GM19468 (cell line): ENCODE data around the gene LSM10.

Source experiments
- ATAC-seq: cut with Tn5 transposase; IDR thresholded peaks from one replicate; pipeline ENCODE4 v1.9.1; 2021; ENCODE audit warnings: mild to moderate bottlenecking, moderate library complexity, moderate number of reproducible peaks; ENCODE audit not compliant: unreplicated experiment; ENCODE audit errors: extremely low read depth

LSM10 gene

DNA sequence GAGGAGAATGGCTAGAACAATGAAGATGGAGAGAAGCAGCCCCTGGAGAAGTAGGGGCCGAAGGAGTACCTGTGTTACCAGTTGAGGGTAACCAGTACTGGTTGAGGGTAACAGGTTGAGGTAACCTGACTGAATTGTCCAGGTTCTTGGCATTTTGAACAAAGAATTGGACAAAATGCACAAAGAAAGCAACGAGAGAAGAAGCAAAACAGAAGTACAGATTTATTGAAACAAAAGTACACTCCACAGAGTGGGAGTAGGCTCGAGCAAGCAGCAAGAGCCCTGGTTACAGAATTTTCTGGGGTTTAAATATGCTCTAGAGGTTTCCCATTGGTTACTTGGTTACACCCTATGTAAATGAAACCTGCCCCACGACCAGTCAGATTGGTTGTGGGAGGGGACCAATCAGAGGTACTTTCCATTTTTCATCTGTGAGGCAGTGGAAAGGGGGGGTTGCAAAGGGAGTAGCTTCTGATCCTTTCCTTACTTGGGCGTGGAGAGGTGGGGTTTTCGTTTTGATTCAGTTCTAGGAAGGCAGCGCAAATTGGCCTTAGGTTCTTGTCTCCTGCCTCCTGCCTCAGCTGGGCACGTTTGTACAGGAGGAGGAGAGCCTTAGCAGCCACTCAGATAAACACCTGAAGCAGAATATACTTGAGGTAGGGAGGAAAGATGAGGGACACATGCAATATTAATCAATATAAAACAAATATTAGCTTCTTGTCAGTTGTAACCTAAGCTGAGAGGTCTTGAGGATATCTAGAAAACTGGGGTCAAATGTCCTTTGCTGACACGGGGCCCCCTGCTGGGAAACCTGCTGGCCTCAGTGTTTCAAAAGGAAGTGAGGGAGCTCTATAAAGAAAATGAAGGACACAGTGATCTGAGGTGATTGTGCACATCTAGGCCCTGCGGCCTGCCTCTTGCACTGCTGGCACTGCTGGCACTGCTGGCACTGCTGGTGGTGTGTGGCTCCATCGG lies 14.3 kb upstream of the LSM10 start:
- ATAC-seq, result no peak

DNA sequence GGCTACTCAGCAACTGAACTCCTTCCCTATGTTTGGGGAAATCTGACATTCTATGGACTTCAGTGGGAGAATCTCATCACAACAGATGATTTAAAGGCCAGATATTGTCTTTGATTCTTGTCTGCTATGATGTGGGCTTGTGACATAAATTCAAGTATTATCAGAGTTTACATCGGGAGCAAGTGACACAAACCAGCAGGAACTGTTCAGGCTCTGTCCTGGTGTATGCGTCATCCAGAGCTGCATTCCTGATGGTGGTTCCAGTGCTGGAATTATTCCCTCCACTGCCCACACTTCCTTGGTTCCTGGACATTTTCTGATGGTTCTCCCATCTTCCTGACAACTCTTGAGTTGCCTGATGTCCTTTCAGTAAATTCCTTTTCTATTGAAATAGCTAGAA lies 10.8 kb upstream of the LSM10 start:
- ATAC-seq, result no peak

DNA sequence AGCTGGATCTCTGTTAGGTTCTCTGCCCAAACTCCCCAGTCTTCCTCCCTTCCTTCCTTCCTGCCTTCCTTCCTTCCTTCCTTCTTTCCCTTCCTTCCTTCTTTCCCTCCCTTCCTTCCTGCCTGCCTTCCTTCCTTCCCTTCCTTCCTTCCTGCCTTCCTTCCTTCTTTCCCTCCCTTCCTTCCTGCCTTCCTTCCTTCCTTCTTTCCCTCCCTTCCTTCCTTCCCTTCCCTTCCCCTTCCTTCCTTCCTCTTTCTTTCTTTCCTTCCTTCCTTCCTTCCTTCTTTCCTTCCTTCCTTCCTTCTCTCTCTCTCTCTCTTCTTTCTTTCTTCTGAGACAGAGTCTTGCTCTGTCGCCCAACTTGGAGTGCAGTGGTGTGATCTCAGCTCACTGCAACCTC lies 8.7 kb upstream of the LSM10 start:
- ATAC-seq, result no peak

DNA sequence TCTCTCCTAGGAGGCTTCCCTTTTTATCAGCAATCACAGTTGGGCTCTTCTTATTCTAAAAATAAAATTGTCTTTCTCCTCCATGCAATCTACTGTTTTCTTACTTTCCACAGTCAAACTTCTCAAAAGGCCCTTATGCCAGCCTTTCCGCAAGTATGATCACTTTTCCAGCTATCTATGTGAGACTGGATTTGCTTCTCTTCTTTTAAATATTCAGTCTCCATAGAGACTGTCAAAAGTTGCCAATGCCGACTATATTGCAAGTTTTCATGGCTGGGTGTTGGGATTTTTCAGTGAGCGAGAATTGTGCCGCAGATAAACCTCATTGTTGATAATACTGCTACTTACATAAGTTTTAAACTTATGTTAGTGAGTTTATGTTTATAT lies 4.8 kb upstream of the LSM10 start:
- no peak for ATAC-seq

DNA sequence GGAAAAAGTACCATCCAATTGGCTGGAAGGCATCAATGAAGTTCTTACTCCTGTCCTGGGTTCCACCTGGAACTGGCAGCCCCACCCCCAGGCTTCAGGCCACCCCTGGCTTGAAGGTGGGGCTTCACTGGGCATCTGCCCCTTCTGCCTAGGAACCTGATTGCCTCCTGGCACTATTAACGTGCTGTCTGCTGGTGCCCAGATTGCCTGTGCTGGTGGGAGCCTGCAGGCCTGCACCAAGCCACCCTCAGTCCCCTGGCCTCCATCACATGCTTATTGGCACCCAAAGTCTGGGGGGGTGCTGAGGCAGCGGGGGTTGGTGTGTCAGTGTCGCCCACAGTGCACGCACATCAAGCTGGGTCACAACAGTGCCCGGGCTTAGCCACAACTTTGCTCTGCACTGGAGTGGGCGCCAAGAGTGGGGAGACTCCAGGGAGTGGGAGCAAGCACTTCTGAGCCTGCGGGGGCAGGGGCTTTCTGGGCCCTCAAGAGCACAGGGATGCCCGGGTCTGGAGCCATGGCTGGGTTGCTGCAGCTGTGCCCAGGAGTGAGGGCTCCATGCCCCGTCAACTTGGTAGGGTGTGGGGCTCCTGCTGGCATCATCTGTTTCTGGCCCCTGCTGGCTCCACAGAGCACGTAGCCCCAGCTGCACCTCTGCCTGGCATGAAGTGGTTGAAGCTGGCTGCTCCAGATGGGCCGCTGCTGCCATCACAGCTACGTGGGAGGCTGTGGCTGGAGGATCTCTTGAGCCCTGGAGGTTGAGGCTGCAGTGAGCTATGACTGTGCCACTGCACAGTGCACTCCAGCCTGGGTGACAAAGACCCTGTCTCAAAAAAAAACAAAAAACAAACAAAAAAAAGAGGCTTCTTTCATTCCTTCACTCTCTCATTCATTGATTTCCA lies 4.1 kb upstream of the LSM10 start:
- no peak for ATAC-seq

DNA sequence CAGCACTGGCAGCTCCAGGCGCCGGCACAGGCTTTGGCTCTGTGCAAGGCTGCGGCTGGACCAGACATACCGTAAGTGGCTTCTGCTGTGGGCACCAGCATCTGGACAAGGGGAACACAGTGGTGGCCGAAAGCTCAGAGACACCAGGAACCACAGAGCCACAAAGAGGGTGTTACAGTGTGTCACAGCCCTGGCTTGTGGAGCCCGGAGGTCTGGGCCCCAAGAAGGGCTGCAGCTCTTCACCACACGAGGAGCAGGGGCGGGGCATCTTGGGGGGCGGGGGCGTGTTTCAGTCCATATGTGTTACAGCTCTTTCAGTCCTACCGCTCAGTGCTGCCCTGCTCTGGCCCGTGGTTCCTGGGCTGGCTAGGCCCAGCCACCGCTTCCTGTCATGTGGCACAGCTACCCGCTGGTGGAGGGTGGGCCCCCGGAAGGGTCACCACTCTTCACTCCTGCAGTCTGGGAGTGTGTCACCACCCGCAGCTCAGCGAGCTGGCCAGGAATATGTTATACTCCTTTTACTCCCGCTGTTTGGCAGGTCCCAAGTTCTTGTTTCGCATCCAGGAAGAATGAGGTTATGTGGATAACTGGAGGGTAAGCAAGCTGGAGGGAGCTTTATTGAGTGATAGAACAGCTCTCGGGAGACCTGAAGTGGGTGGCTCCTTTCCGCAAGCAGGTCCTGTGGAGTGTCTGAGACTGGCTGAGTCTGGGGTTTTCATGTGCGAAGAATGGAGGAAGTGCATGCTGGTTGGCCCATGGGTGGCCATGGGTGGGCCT lies 3.3 kb upstream of the LSM10 start:
- peak; percentile 20 for ATAC-seq

DNA sequence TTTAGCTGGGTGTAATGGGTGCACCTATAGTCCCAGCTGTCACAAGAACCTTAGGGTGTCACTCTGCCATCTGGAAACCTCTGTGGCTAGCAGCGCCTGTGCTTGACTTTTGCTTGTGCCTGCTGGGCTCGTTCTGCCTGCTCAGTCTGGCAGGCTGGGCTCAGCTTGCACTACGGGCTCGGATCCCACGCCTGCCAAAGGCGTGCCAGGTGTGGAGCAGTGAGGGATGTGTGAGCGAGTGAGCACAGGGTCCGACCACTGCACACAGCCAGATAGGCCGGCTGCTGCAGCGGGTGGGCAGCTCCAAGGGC lies 2.8 kb upstream of the LSM10 start:
- ATAC-seq, result no peak

DNA sequence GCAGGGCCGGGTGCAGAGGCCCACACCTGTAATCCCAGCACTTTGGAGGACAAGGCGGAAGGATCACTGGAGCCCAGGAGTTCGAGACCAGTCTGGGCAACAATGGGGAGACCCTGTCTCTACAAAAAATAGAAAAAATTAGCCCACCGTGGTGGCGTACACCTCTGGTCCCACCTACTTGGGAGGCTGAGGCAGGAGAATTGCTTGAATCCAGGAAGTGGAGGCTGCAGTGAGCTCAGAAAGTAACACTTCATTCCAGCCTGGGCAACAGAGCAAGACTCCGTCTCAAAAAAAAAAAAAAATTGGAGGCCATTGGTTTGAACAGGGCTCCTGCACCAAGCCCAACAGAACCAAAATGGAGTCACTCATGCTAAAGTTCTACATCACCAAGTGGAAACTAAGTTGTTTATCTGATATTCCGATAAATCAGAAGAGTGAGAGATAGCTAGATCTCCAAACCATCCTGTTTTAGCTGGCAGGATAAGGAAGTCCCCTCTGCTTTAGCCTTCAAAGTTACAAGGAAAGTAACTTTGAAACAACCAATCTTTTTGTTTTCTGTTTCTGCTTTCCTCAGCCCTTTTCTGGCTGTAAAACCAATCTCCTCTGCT lies 766 bp upstream of the LSM10 start:
- ATAC-seq, result no peak

DNA sequence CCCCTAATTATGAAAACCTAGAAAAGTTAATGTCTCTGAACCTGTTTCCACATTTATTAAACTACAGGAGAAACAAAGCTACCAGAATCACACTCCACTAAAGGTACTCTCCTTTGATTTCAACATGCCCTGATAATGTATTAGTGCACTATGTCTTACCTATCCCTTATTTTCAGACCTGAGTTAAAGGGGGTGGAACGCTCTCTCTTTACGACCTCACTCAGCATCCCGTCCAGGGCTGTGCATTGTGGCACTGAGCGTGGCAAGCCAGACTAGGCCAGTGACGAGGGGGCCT lies 678 bp downstream of the LSM10 start:
- no peak for ATAC-seq

DNA sequence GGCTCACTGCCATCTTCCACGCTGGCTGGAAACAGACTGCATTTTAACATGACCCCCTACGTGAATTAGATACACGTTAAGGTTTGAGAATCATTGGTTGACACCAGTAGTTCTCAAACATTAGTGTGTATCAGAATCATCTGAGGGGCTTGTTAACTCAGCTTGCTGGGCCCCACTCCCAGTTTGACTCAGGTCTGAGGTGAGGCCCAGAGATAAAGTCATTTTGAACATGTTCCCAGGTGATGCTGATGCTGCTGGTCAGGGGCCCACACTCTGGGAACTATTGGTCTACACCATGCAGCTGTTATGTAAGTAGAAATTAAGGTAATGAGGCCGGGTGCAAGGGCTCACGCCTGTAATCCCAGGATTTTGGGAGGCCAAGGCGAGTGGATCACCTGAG lies 1.3 kb downstream of the LSM10 start:
- ATAC-seq, result no peak

DNA sequence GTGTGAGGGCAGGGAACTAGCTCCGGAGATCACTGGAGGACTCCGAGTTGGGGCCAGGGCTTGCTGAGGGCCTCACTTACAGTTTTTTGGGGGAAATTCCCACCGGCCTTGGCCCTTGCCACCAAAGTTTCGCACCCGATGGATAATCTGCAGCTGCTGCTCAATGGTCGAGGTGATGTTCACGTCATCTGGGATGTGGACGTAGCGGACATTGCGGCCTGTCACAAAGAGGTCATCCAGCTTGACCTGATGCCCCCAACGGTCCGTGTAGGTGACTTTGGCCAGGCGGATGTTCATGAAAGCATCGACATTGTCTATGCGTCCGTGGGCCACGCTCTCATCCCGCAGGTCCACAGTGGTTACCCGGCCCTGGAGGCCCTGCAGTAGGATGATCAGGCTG lies 4.0 kb downstream of the LSM10 start:
- no peak for ATAC-seq

DNA sequence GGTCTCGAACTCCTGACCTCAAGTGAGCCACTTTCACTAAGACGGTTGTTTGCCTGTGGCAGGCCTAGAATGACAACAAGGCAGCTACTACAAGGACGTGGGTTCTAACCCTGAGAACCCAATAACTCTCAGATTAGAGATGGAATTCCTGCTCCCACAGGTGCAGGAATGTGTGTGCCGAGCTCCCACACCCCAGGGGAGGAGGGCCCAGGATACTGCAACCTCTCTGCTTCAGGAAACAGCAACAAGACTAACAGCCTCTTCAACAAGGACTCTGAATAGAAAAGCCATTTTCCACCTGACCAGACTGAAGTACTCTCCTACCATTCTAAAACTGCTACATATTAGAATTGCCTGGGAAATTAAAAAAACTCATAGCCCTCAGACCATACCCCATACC lies 4.9 kb downstream of the LSM10 start:
- no peak for ATAC-seq

DNA sequence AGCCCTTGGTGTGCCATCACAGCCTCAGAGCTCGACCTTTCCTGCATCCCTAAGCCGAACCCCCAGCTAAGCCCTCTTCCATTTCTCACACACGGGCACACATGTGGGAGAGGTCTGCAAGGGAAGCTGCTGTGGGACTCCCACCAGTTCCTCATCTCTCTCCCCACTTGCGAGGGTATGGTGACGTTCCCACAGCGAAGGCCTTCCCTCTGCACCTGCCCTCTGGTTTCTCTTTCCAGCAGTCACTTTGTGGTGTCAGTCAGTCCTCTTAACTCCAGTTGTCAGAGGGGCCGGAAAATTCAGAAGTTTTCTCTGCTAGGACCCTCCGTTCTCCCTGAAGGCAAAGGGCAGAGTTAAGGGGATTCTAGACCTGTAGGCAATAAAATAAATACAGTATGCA lies 6.4 kb downstream of the LSM10 start:
- ATAC-seq, result no peak

DNA sequence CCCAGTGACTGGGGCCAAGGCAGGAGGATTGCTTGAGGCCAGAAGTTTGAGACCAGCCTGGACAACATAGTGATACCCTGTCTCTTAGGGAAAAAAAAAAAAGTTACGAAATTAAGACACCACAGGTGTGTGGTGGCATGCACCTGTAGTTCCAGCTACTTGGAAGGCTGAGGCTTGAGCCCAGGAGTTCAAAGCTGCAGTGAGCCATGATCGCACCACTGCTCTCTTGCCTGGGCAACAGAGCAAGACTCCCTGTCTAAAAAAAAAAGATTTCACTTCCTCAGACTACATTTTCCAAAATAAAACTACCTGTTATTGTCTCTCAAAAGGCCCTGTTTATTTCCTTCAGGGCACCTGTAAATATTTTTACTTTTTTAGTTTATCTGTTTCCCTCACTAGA lies 7.3 kb downstream of the LSM10 start:
- no peak for ATAC-seq

DNA sequence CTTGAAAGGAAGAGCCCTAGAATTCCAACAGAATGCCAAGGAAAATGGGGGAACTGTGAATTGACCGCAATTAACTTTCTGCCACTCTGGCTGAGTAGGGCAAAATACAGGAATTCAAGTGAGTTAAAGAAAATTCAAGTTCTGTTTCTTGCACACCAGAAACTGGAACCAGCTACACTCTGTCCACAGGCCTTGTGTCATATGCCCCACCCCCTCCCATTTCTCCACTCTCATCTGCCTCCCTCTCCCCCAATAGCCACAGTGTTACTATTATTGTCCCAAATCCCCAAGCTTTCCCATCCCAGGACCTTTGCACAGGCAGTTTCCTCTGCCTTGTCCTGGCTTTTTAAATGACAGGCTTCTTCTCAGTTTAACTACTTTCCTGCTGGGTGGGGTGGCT lies 7.7 kb downstream of the LSM10 start:
- no peak for ATAC-seq

DNA sequence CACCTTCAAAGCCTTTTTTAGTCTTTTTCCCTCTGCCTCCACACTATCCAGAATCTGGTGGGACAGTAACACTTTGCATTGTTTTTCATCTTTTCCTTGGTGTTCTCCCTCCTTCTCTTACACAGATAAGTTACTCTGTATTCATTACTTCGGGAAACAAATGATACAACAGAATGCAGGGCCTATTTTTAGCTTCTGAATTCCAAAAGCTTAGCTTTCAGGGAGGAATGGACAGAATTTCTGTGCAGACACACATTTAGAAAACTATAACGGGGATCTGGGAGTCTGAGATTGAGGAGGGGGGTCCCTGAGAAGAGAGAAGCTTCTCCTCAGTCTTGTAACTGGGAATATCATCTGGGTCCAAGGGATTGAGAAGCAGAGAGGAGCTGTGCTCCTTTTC lies 8.4 kb downstream of the LSM10 start:
- no peak for ATAC-seq

DNA sequence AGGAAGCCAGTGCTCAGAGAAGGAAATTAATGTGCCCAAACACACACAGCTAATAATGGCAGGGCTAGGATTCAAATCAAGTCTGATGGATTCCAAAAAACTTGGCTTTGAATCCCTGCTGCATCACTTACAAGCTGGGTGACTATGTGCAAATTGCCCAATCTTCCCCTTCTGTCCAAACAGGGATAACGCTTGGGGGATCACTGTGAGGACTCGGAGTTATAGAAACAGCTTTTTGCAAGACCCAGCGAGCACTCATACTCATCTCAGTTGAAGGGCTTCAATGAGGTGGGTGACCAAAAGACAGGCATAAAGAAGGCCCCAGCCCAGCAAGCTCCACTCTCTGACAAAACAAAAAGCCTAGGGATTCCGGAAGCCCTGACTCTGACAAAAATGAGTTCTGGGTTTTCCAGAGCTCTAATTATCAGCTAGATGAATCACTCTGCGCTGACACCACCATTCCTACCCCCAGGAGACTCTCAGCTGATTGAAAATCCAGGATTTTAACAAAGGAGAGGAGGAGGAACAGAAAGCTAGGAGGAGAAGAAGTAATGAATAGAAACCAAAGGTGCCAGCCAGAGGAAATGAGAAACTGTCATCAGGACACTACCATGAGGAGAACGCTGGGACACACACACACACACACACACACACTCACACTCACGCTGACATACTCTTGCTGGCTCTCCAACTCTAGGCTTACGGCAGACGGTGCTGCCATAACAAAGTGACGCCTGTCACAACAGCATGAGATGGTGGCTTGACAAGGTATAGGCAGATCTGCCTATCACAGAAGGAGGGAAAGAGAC lies 10.4 kb downstream of the LSM10 start:
- no peak for ATAC-seq

DNA sequence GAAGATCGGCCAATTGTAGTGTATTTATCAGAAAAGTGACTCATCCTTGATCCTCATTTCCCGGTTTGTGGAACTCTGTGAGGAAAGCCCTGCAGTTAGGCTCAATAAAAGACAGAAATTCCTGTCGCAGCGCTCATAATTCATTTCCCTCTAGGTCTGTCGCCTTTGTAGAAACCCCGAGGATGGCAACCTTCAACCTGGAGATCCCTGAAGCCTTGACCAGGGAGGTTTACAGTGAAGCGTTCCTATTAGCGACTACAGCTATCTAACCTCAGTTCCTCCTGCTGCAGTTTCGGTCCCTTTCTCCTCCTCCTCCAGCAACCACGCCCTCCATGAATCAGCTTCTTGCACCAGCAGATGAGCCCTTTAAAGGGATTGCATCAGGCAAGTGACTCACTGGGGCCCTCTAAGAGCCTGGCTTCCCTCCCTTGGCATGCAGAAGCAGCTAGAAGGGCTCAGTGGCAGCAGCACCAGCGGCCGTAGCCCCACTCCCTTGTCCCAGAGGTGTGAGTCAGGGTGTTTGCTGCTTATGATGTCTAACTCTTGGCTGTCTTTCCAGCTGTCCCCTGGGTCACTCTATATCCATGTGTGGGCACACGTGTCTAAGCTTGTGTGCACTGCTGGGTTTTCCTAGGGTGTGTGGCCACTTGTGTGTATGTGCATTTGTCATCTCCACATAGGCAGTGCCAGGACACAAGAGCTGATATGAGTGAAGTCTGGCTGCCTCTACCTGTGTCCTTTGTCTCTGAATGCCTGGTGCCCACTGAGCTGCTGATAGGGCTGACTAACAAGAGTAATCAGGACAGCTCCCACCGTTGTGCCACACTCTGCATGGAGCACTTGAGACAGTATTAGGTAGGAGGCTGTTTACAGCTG lies 11.2 kb downstream of the LSM10 start:
- no peak for ATAC-seq
